IMR-90 (cell line): ENCODE measurements around the gene ZNF554. TPM values are rescaled to one million over a fixed set of nuclear protein-coding genes. Genes with fewer than 3 reads are reported as not detected.

ENCODE experiments used
- ATAC-seq: fragments of 200-7000 bp; cut with Tn5 transposase; 2 replicates; pipeline ENCODE4 v1.9.1; 2020; ENCODE audit warnings: low read depth, mild to moderate bottlenecking, moderate library complexity
- BruUV-seq: library from RNA; stranded (reverse); fragments of 400-500 nt; replicated peaks from 2 replicates; lab custom pipeline; 2021; lab: Mats Ljungman, UMichigan
- CTCF ChIA-PET: fragments of 300-600 bp; formaldehyde crosslinking; extraction: SDS; loops from one replicate; lab custom pipeline; 2021; ENCODE audit warnings: antibody characterized with exemption; lab: Yijun Ruan, JAX
- POLR2A ChIA-PET: fragments of 300-600 bp; sonication (Branson Sonifier 250); formaldehyde crosslinking; loops from one replicate; lab custom pipeline; 2022; ENCODE audit warnings: antibody characterized with exemption; ENCODE audit not compliant: unreplicated experiment; lab: Charles Lee
- DNase-seq: peaks from one replicate; pipeline ENCODE4 v3.0.0; 2013
- H2AFZ ChIP-seq: replicated peaks from 2 replicates; pipeline ENCODE3; 2013; ENCODE audit warnings: low read length, mild to moderate bottlenecking; ENCODE audit not compliant: poor library complexity
- H2AK5ac ChIP-seq: 2 replicates; pipeline ENCODE4 v1.6.1; 2013; ENCODE audit warnings: low read depth, low read length, inconsistent platforms
- H2AK9ac ChIP-seq: replicated peaks from 2 replicates; pipeline ENCODE3; 2013; ENCODE audit warnings: mild to moderate bottlenecking, low read depth, low read length, moderate library complexity; ENCODE audit not compliant: poor library complexity
- H2BK120ac ChIP-seq: 2 replicates; pipeline ENCODE4 v1.6.1; 2013; ENCODE audit warnings: low read depth, low read length, inconsistent platforms
- H2BK15ac ChIP-seq: 3 replicates; pipeline ENCODE4 v1.6.1; 2013; ENCODE audit warnings: low read depth, low read length, inconsistent platforms
- H2BK20ac ChIP-seq: 2 replicates; pipeline ENCODE4 v1.6.1; 2013; ENCODE audit warnings: low read depth, mild to moderate bottlenecking, inconsistent platforms, low read length, moderate library complexity
- H2BK5ac ChIP-seq: 2 replicates; pipeline ENCODE4 v1.6.1; 2013; ENCODE audit warnings: mild to moderate bottlenecking, low read depth, low read length, inconsistent platforms; ENCODE audit not compliant: poor library complexity, severe bottlenecking
- H3K14ac ChIP-seq: replicated peaks from 2 replicates; pipeline ENCODE4 v1.6.1; 2013; ENCODE audit warnings: low read depth, low read length, inconsistent platforms
- H3K18ac ChIP-seq: 2 replicates; pipeline ENCODE4 v1.6.1; 2013; ENCODE audit warnings: low read depth, low read length, control low read depth
- H3K23ac ChIP-seq: 2 replicates; pipeline ENCODE4 v1.6.1; 2013; ENCODE audit warnings: low read depth, low read length, inconsistent platforms
- H3K27ac ChIP-seq: 2 replicates; pipeline ENCODE4 v1.5.1; 2013; ENCODE audit warnings: mild to moderate bottlenecking, control low read depth, low read length; ENCODE audit not compliant: insufficient read depth
- H3K27me3 ChIP-seq: 2 replicates; pipeline ENCODE4 v1.6.1; 2013; ENCODE audit warnings: low read length; ENCODE audit not compliant: control insufficient read depth, insufficient read depth
- H3K36me3 ChIP-seq: 2 replicates; pipeline ENCODE4 v1.6.1; 2013; ENCODE audit warnings: low read length, mixed read lengths; ENCODE audit not compliant: control insufficient read depth, insufficient read depth
- H3K4ac ChIP-seq: 2 replicates; pipeline ENCODE4 v1.6.1; 2013; ENCODE audit warnings: low read depth, low read length, inconsistent platforms
- H3K4me1 ChIP-seq: 2 replicates; pipeline ENCODE4 v1.6.1; 2013; ENCODE audit warnings: low read length, mixed read lengths; ENCODE audit not compliant: control insufficient read depth, insufficient read depth
- H3K4me2 ChIP-seq: 2 replicates; pipeline ENCODE4 v1.6.1; 2013; ENCODE audit warnings: low read depth, mild to moderate bottlenecking, control low read depth, low read length, moderate library complexity
- H3K4me3 ChIP-seq: 2 replicates; pipeline ENCODE4 v1.5.1; 2013; ENCODE audit warnings: low read depth, mild to moderate bottlenecking, control low read depth, low read length, moderate library complexity; ENCODE audit not compliant: insufficient read depth
- H3K56ac ChIP-seq: 2 replicates; pipeline ENCODE4 v1.6.1; 2013; ENCODE audit warnings: low read length, inconsistent platforms; ENCODE audit not compliant: insufficient read depth; ENCODE audit errors: extremely low read depth
- H3K79me1 ChIP-seq, 2 experiments: 2 replicates each; pipeline ENCODE4 v1.6.1; 2013; ENCODE audit warnings: low read length in 2 of 2, inconsistent platforms in 1 of 2, low read depth in 1 of 2
- H3K9ac ChIP-seq: 2 replicates; pipeline ENCODE4 v1.6.1; 2013; ENCODE audit warnings: low read depth, low read length, control low read depth
- H3K9me1 ChIP-seq: 2 replicates; pipeline ENCODE4 v1.6.1; 2013; ENCODE audit warnings: low read length, inconsistent platforms; ENCODE audit not compliant: insufficient read depth
- H3K9me3 ChIP-seq: 2 replicates; pipeline ENCODE4 v1.6.1; 2013; ENCODE audit warnings: low read length; ENCODE audit not compliant: control insufficient read depth, insufficient read depth
- H4K20me1 ChIP-seq: 2 replicates; pipeline ENCODE4 v1.6.1; 2013; ENCODE audit warnings: low read length, inconsistent platforms; ENCODE audit not compliant: insufficient read depth
- H4K5ac ChIP-seq: 2 replicates; pipeline ENCODE4 v1.6.1; 2013; ENCODE audit warnings: mild to moderate bottlenecking, low read depth, low read length, control low read depth
- H4K8ac ChIP-seq, 2 experiments: 2 replicates each; pipeline ENCODE4 v1.6.1; 2013; ENCODE audit warnings: low read depth in 2 of 2, low read length in 2 of 2, control low read depth in 1 of 2, inconsistent platforms in 1 of 2
- H4K91ac ChIP-seq: 2 replicates; pipeline ENCODE4 v1.6.1; 2013; ENCODE audit warnings: low read depth, low read length, inconsistent platforms; ENCODE audit not compliant: insufficient read depth
- CEBPB ChIP-seq: IDR thresholded peaks from 2 replicates; pipeline ENCODE4 v1.6.1; 2012; ENCODE audit warnings: low read depth, low read length, improper control_type of control experiment
- CHD1 ChIP-seq: IDR thresholded peaks from 2 replicates; pipeline ENCODE4 v1.6.1; 2012; ENCODE audit warnings: low read depth, low read length, improper control_type of control experiment
- ELK1 ChIP-seq: fragments of 150-350 bp; IDR thresholded peaks from 2 replicates; pipeline ENCODE4 v1.6.1; 2016; ENCODE audit warnings: low read depth, mild to moderate bottlenecking, low read length, moderate library complexity, borderline replicate concordance
- RAD21 ChIP-seq: IDR thresholded peaks from 2 replicates; pipeline ENCODE4 v1.6.1; 2012; ENCODE audit warnings: low read length, improper control_type of control experiment
- WGBS, 2 experiments: methylation state at CpG; one replicate each; pipeline versions ENCODE4 v1.1.5 to v1.1.7; 2013; ENCODE audit warnings: missing lambda C conversion rate in 2 of 2; ENCODE audit not compliant: insufficient read length in 1 of 2; ENCODE audit errors: extremely low coverage in 2 of 2; 5-methylcytosine and 5-hydroxymethylcytosine counted together
- dilution Hi-C: fragments of 300-500 bp; cut with HindIII; formaldehyde crosslinking; loops from one replicate; pipeline ENCODE4 v1.14.3; 2018; ENCODE audit warnings: low sequenced_read_pairs; ENCODE audit not compliant: unreplicated experiment
- in situ Hi-C: fragments of 300-500 bp; cut with MboI; formaldehyde crosslinking; loops from 3 replicates; pipeline ENCODE4 v1.14.3; 2019; ENCODE audit warnings: low sequenced_read_pairs, inconsistent platforms, mixed read lengths
- intact Hi-C: fragments of 100-400 bp; cut with micrococcal nuclease; formaldehyde crosslinking; loops from 2 replicates; pipeline ENCODE4 v1.10.0; 2022
- polyA plus RNA-seq, 3 experiments: library from polyadenylated mRNA; depleted of rRNA; stranded (reverse); fragments of >200 nt; gene quantifications; 2 replicates each; pipeline ENCODE4 v1.2.3, GENCODE V29; 2012; ENCODE audit warnings: low replicate concordance in 1 of 3
- total RNA-seq: library from RNA; depleted of rRNA; stranded (reverse); fragments of >200 nt; gene quantifications from 2 replicates; pipeline ENCODE4 v1.2.3, GENCODE V29; 2012

The ZNF554 gene
- total and polyA plus RNA-seq, 2 of the 4 experiments (the other 2 are of a cell fraction): 1.5 to 3.0 TPM

GRCh38 chr19:2804156-2805004 is 15.3 kb upstream of the ZNF554 start:
- Histone ChIP-seq H3K56ac (no peak overlapping the region), H3K4me1 (no peaks in the 10 kb centered on the region), H3K27me3 (no peaks in the 10 kb centered on the region), H3K23ac (no peak overlapping the region), H3K4ac (no peak overlapping the region), H3K4me3 (no peak overlapping the region), H4K8ac (no peak overlapping the region), H3K9me3 (no peaks in the 10 kb centered on the region), H3K9ac (no peak overlapping the region), H2BK15ac (no peak overlapping the region), H2AFZ (no peak overlapping the region), H2AK5ac (no peak overlapping the region), H3K4me2 (no peak overlapping the region), H2AK9ac (no peak overlapping the region), H3K79me1 (peaks cover 0 to 12% of the 10 kb centered on the region in 2 experiments; a peak in 2 of 4 replicates), H3K27ac (no peak overlapping the region), H2BK5ac (no peak overlapping the region), H3K18ac (no peak overlapping the region), H2BK120ac (no peak overlapping the region), H4K5ac (no peak overlapping the region), H3K9me1 (no peaks in the 10 kb centered on the region), H3K14ac (no peak overlapping the region), H4K20me1 (peaks cover 6% of the 10 kb centered on the region; the same call in 1 of the 2 replicates), H4K91ac (no peak overlapping the region), H3K36me3 (peaks cover 53% of the 10 kb centered on the region), H2BK20ac (no peak overlapping the region)
- 94% methylated on average over 6 of the region's 27 CpGs; no CpG with 5 or more reads in 1 of the 2 experiments for WGBS, 2 experiments
- TF ChIP-seq RAD21 (no peak), CEBPB (no peak), ELK1 (no peak), CHD1 (no peak)
- intact Hi-C loops (no loop called here), in situ Hi-C loops (no loop called here), dilution Hi-C loops (no loop called here)
- POLR2A ChIA-PET: no interaction called here
- no TSS peak for BruUV-seq
- ATAC-seq: no peak
- no peak for DNase-seq
- CTCF ChIA-PET: no interaction called here
